ENCODE data around the gene ACTR3C. TPM values are rescaled to one million over a fixed set of nuclear protein-coding genes. Genes with fewer than 3 reads are reported as not detected.

ACTR3C gene
- total RNA-seq, 1 experiment from 2014 or later: 26.0 TPM

GRCh38 chr7:150330211-150330885 is 7.0 kb upstream of the ACTR3C start:
- no peak for DNase-seq
- Mint-ChIP-seq H3K27ac (ENCODE audit: unreplicated experiment) (no peak overlapping the region), H3K9me3 (ENCODE audit: low read depth, unreplicated experiment) (no peaks in the 10 kb centered on the region), H3K4me3 (ENCODE audit: low read depth, unreplicated experiment) (no peak overlapping the region), H3K4me1 (ENCODE audit: low read depth, unreplicated experiment) (peaks cover 2% of the 10 kb centered on the region), H3K36me3 (ENCODE audit: insufficient read depth, unreplicated experiment) (peaks cover 19% of the 10 kb centered on the region), H3K27me3 (ENCODE audit: unreplicated experiment) (no peaks in the 10 kb centered on the region)
- no TSS peak for BruUV-seq (replicated peaks)
- intact Hi-C loops (cut with micrococcal nuclease; ENCODE audit: unreplicated experiment): no loop called here
- TF ChIP-seq, protein P1, sequence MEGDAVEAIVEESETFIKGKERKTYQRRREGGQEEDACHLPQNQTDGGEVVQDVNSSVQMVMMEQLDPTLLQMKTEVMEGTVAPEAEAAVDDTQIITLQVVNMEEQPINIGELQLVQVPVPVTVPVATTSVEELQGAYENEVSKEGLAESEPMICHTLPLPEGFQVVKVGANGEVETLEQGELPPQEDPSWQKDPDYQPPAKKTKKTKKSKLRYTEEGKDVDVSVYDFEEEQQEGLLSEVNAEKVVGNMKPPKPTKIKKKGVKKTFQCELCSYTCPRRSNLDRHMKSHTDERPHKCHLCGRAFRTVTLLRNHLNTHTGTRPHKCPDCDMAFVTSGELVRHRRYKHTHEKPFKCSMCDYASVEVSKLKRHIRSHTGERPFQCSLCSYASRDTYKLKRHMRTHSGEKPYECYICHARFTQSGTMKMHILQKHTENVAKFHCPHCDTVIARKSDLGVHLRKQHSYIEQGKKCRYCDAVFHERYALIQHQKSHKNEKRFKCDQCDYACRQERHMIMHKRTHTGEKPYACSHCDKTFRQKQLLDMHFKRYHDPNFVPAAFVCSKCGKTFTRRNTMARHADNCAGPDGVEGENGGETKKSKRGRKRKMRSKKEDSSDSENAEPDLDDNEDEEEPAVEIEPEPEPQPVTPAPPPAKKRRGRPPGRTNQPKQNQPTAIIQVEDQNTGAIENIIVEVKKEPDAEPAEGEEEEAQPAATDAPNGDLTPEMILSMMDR (IDR thresholded peaks at IDR 0.05; ENCODE audit: unreplicated experiment): no peak
- CTCF ChIA-PET: no interaction called here

- CTCF ChIA-PET: no interaction called here
Measured at GRCh38 chr7:150329331-150330120, 6.2 kb upstream of the ACTR3C start.

GRCh38 chr7:150327308-150327707 is 4.0 kb upstream of the ACTR3C start:
- no TSS peak for BruUV-seq (replicated peaks)
- CTCF ChIA-PET: no interaction called here
- no peaks in the 10 kb centered on the region for H3K27me3 Mint-ChIP-seq (ENCODE audit: unreplicated experiment)
- peaks cover 46% of the 10 kb centered on the region for H3K36me3 Mint-ChIP-seq (ENCODE audit: insufficient read depth, unreplicated experiment)
- no peak for DNase-seq
- intact Hi-C loops (cut with micrococcal nuclease; ENCODE audit: unreplicated experiment): no loop called here
- H3K4me1 Mint-ChIP-seq (ENCODE audit: low read depth, unreplicated experiment): peaks cover 25% of the 10 kb centered on the region
- no peak overlapping the region for H3K27ac Mint-ChIP-seq (ENCODE audit: unreplicated experiment)
- H3K9me3 Mint-ChIP-seq (ENCODE audit: low read depth, unreplicated experiment): no peaks in the 10 kb centered on the region
- H3K4me3 Mint-ChIP-seq (ENCODE audit: low read depth, unreplicated experiment): no peak overlapping the region
- TF ChIP-seq, protein P1 (IDR thresholded peaks at IDR 0.05; ENCODE audit: unreplicated experiment): no peak

More at GRCh38 chr7:150329331-150330120, 6.2 kb upstream of the ACTR3C start:
- no peak overlapping the region for H3K27ac Mint-ChIP-seq (ENCODE audit: unreplicated experiment)
- intact Hi-C loops (cut with micrococcal nuclease; ENCODE audit: unreplicated experiment): no loop called here
- H3K9me3 Mint-ChIP-seq (ENCODE audit: low read depth, unreplicated experiment): no peaks in the 10 kb centered on the region
- peaks cover 10% of the 10 kb centered on the region for H3K4me1 Mint-ChIP-seq (ENCODE audit: low read depth, unreplicated experiment)
- no TSS peak for BruUV-seq (replicated peaks)
- no peak for DNase-seq
- peaks cover 27% of the 10 kb centered on the region for H3K36me3 Mint-ChIP-seq (ENCODE audit: insufficient read depth, unreplicated experiment)
- TF ChIP-seq, protein P1 (IDR thresholded peaks at IDR 0.05; ENCODE audit: unreplicated experiment): no peak
- no peaks in the 10 kb centered on the region for H3K27me3 Mint-ChIP-seq (ENCODE audit: unreplicated experiment)
- H3K4me3 Mint-ChIP-seq (ENCODE audit: low read depth, unreplicated experiment): no peak overlapping the region

DNA sequence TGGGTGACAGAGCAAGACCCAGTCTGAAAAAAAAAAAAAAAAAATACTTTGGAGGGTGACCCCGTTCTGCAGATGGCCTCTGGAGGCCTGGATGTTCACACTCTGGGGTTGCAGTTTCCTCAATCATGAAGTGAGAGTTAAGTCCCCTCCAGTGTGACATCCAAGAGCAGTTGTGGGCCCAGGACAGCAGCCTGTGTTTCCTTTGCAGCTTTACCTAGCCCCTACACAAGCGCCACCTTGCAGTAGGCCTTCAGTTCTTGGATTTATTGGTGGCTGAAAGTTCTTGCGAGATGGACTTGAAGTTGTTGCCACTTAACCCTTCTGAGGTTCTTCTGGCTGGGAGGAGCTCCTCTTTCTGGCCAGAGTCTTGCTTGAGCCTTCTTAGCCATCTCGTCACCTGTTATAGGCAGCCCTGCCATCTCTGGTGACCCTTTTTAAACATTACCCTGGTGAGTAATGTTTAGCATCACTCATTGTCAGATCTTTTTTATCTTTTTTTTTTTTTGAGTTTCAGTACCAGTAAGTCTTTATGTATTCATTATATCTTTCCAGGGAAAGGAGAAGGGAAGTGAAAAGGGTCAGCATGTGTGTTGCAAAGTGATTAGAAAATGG is 3.4 kb upstream of the ACTR3C start:
- H3K4me1 Mint-ChIP-seq (ENCODE audit: low read depth, unreplicated experiment): peaks cover 30% of the 10 kb centered on the region
- TF ChIP-seq, protein P1 (IDR thresholded peaks at IDR 0.05; ENCODE audit: unreplicated experiment): no peak
- BruUV-seq (replicated peaks): no TSS peak
- intact Hi-C loops (cut with micrococcal nuclease; ENCODE audit: unreplicated experiment): no loop called here
- peaks cover 52% of the 10 kb centered on the region for H3K36me3 Mint-ChIP-seq (ENCODE audit: insufficient read depth, unreplicated experiment)
- DNase-seq: no peak
- H3K4me3 Mint-ChIP-seq (ENCODE audit: low read depth, unreplicated experiment): no peak overlapping the region
- H3K27me3 Mint-ChIP-seq (ENCODE audit: unreplicated experiment): no peaks in the 10 kb centered on the region
- CTCF ChIA-PET: no interaction called here
- no peak overlapping the region for H3K27ac Mint-ChIP-seq (ENCODE audit: unreplicated experiment)
- no peaks in the 10 kb centered on the region for H3K9me3 Mint-ChIP-seq (ENCODE audit: low read depth, unreplicated experiment)

All from Calu3 (cell line).